Pancreas (tissue), 10 donors: ENCODE results near the gene KLF16. TPM values are rescaled to one million over a fixed set of nuclear protein-coding genes. Genes with fewer than 3 reads are reported as not detected.

Experiments used
- ATAC-seq, 4 donors: fragments of 200-7000 bp; cut with Tn5 transposase; one replicate each; pipeline versions ENCODE4 v1.8.0 to v1.9.1; 2020; ENCODE audit warnings: mild to moderate bottlenecking in 4 of 4, moderate library complexity in 4 of 4
- DNase-seq, 6 donors: peaks; one replicate each; pipeline ENCODE4 v3.0.0-alpha.2; 2020
- FAIRE-seq: peaks from 2 replicates; lab custom pipeline; 2012; peaks lifted over from hg19 to GRCh38; lab: Jason Lieb, UNC
- H3K27ac ChIP-seq, 4 donors: fragments of 200-600 bp; sonication (generic); 1 replicate in 3 of 4; 2 replicates in 1 of 4; pipeline versions ENCODE4 v1.5.0 to v1.8.0; 2020
- H3K27me3 ChIP-seq, 4 donors: fragments of 200-600 bp; one replicate each; pipeline ENCODE4 v1.8.0; 2021
- H3K36me3 ChIP-seq, 3 donors: fragments of 200-600 bp; sonication (generic) in 1 of 3; one replicate each; pipeline versions ENCODE4 v1.5.0 to v1.8.0; 2020 to 2021
- H3K4me1 ChIP-seq, 3 donors: fragments of 200-600 bp; one replicate each; pipeline ENCODE4 v1.8.0; 2021
- H3K4me3 ChIP-seq, 4 donors: fragments of 200-600 bp; sonication (generic) in 2 of 4; one replicate each; pipeline versions ENCODE4 v1.5.0 to v1.8.0; 2020 to 2021
- H3K9me3 ChIP-seq, 4 donors: fragments of 200-600 bp; one replicate each; pipeline ENCODE4 v1.8.0; 2021
- CTCF ChIP-seq, 4 donors: fragments of 200-600 bp; sonication (generic) in 3 of 4; IDR thresholded peaks; one replicate each; pipeline versions ENCODE4 v1.5.0 to v1.8.0; 2021; ENCODE audit warnings: antibody characterized with exemption in 4 of 4
- WGBS, 2 donors: extraction: QIAGEN DNeasy Blood & Tissue Kit; methylation state at CpG; one replicate each; pipeline ENCODE4 v1.1.7; 2013; 5-methylcytosine and 5-hydroxymethylcytosine counted together
- intact Hi-C, 3 donors: fragments of 100-400 bp; cut with DNase I; formaldehyde crosslinking; loops; one replicate each; pipeline versions ENCODE4 v1.11.1 to v1.14.2; 2022
- polyA plus RNA-seq, 2 donors: library from polyadenylated mRNA; stranded (reverse); fragments of 200-250 nt; gene quantifications; one replicate each; pipeline ENCODE4 v1.2.3, GENCODE V29; 2013
- total RNA-seq, 6 donors: library from RNA; stranded (reverse); fragmentation: NEBNext Ultra II Directional in 4 of 6; extraction: Animal tissue kit (Norgen Biotek cat#: 25700) in 4 of 6; gene quantifications; one replicate each; pipeline versions ENCODE4 v1.2.1 to v1.2.4, GENCODE V29; 2021 to 2023
- donor health status: healthy with polysubstance abuse.
- donor health status: DM: no; HTN: no; CAD: no; lungs with moderate emphysema.
- donor health status: DM: no; HTN: no; CAD: no.
- donor health status: control.
- donor health status: control.
- donor health status: Bipolar disorder and iron deficiency.
- donor health status: DM: yes; HTN: yes; CAD: no.
- donor health status: DM: no; HTN: no; CAD: no.
- donor health status: DM: no; HTN: no; CAD: no.
- donor health status: DM: yes; HTN: yes; CAD: no.

KLF16 gene
- total and polyA plus RNA-seq, 8 donors = 4.3 to 10.4 (median 7.5) TPM

- FAIRE-seq = no peak
- 89% methylated on average over 40 to 41 of the region's 41 CpGs for WGBS, 2 donors
- no peak for TF ChIP-seq CTCF (IDR thresholded peaks at IDR 0.05)
- DNase-seq = peak in 2 of 6 donors; percentile 27 to 81
- peaks cover 0 to 2% (median 0%) of the 10 kb centered on the region in 3 donors for H3K4me1 ChIP-seq
- intact Hi-C loops = no loop called here
- peaks cover 0 to 16% (median 0%) of the 10 kb centered on the region in 3 donors for H3K36me3 ChIP-seq
- no peaks in the 10 kb centered on the region for H3K9me3 ChIP-seq
- no peak for ATAC-seq
- no peak overlapping the region for H3K27ac ChIP-seq
- no peak overlapping the region for H3K4me3 ChIP-seq
- H3K27me3 ChIP-seq = no peaks in the 10 kb centered on the region
These were observed 35.7 kb downstream of the KLF16 start for GRCh38 chr19:1827566-1828278.

- DNase-seq = peak in 2 of 6 donors; percentile 41 to 72
- Histone ChIP-seq H3K9me3 (no peaks in the 10 kb centered on the region), H3K4me3 (no peak overlapping the region), H3K4me1 (peaks cover 0 to 2% (median 0%) of the 10 kb centered on the region in 3 donors), H3K27me3 (no peaks in the 10 kb centered on the region), H3K27ac (no peak overlapping the region), H3K36me3 (peaks cover 0 to 16% (median 0%) of the 10 kb centered on the region in 3 donors)
- ATAC-seq = peak in 3 of 4 donors; percentile 16 to 34 (median 29)
- intact Hi-C loops = no loop called here
- FAIRE-seq = no peak
- 71 to 72% methylated on average over 51 to 63 of the region's 63 CpGs for WGBS, 2 donors
- no peak for TF ChIP-seq CTCF (IDR thresholded peaks at IDR 0.05)
These were observed 36.5 kb downstream of the KLF16 start for GRCh38 chr19:1826557-1827521.

- intact Hi-C loops = no loop called here
- peak; percentile 79 to 91 (median 86) for TF ChIP-seq CTCF (IDR thresholded peaks at IDR 0.05)
- peaks cover 0 to 16% (median 0%) of the 10 kb centered on the region in 3 donors for H3K36me3 ChIP-seq
- no peaks in the 10 kb centered on the region for H3K9me3 ChIP-seq
- H3K4me1 ChIP-seq = peaks cover 0 to 2% (median 0%) of the 10 kb centered on the region in 3 donors
- WGBS, 2 donors = 26 to 29% methylated on average over 15 of the region's 15 CpGs
- no peaks in the 10 kb centered on the region for H3K27me3 ChIP-seq
- FAIRE-seq (no peak), DNase-seq (peak; percentile 57 to 91 (median 82)), ATAC-seq (peak; percentile 83 to 92 (median 89))
- H3K27ac ChIP-seq = no peak overlapping the region
- no peak overlapping the region for H3K4me3 ChIP-seq
These were observed 37.3 kb downstream of the KLF16 start for GRCh38 chr19:1825909-1826556.

- Histone ChIP-seq H3K4me3 (no peak overlapping the region), H3K36me3 (peaks cover 3 to 28% (median 8%) of the 10 kb centered on the region in 3 donors), H3K4me1 (peaks cover 0 to 2% (median 0%) of the 10 kb centered on the region in 3 donors), H3K9me3 (no peaks in the 10 kb centered on the region), H3K27ac (no peak overlapping the region), H3K27me3 (no peaks in the 10 kb centered on the region)
- no peak for DNase-seq
- TF ChIP-seq CTCF (IDR thresholded peaks at IDR 0.05) = no peak
- no peak for ATAC-seq
- intact Hi-C loops = no loop called here
- FAIRE-seq = no peak
- WGBS, 2 donors = 86 to 88% methylated on average over 14 of the region's 14 CpGs
These were observed 39.1 kb downstream of the KLF16 start for GRCh38 chr19:1824252-1824622.
